Fibroblast of the conjunctiva (primary cell): ENCODE results near the gene MYL11.

Experiments
- DNase-seq: peaks from one replicate; pipeline ENCODE4 v3.0.0-alpha.2; 2010; ENCODE audit warnings: low read depth

MYL11 gene

DNA sequence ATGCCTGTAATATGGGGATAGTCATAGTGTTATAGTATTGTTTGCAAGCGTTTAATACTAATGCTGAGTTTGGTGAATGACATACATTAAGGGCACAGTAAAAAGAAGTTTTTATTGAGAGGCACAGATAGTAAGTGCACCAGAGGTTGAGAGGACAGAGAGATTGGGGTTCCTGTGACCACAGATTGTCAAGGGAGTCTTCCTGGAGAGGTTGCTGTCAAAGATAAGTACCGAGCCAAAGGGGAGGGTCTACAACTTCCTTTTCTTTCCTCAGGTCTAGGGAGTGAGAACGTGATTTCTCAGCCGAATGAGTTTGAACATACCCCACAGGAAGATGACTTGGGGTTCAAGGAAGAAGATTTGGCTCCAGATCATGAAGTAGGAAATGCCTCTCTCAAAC is 22.5 kb downstream of the MYL11 start:
- no peak for DNase-seq

GRCh38 chr16:30397776-30398660 is 23.4 kb downstream of the MYL11 start:
- no peak for DNase-seq

GRCh38 chr16:30398661-30399434 is 24.2 kb downstream of the MYL11 start:
- DNase-seq = no peak

DNA sequence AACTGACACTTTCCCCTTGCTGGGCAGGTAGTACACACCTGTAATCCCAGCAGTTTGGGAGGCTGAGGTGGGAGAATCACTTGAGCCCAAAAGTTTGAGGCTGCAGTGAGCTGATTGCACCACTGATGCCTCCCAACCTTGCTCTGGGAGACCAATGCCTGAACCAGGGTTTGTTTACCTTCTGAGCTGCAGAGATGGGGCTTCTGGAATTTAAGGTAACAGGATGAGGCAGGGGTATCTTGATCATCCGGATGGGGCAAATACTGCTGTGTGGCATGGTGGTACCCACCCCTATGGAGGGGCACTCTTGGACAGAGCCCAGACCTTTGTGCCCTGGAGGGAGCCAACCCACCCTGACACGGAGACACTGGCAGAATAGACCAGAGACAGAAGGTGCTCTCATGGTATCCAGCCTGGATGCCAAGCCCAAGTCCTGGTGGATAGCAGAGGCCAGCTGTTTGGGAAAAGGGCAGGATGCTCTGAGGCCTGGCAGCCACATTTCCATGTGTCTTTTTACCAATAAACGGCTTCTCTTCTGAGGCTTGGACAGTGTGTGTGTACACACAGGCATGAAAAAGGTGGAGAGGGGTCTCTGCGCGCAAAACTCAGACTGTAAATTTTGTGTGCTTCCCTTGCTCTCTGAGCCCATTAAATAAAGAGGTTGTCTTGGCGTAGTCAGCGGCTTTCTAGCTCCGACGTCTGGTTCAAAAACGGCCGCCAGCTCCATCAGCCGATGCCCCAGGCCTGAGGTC is 25.0 kb downstream of the MYL11 start:
- DNase-seq = no peak

GRCh38 chr16:30401768-30402425 is 27.3 kb downstream of the MYL11 start:
- DNase-seq = no peak

DNA sequence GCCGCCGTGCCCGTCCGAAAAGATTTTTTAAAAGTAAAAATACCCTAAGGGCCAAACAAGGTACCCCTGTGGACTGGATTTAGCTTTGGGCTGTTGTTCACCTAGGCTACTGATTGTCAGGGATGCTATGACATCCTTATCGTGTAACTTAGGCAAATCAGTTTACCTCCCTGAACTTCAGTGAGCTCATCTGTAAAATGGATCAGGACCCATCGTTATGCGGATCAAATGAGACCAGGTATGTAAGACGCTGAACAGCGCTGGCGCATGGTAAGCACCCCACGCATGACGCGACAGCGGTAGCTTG is 32.1 kb downstream of the MYL11 start:
- no peak for DNase-seq

GRCh38 chr16:30407102-30407803 is 32.7 kb downstream of the MYL11 start, which contains the start of gene ZNF771:
TSS of gene ZNF771 (plus strand) at chr16:30407606. CDS start at chr16:30408054, 448 bp downstream.
- peak; percentile 72 for DNase-seq

GRCh38 chr16:30407804-30408534 is 33.4 kb downstream of the MYL11 start:
- DNase-seq = peak; percentile 12

DNA sequence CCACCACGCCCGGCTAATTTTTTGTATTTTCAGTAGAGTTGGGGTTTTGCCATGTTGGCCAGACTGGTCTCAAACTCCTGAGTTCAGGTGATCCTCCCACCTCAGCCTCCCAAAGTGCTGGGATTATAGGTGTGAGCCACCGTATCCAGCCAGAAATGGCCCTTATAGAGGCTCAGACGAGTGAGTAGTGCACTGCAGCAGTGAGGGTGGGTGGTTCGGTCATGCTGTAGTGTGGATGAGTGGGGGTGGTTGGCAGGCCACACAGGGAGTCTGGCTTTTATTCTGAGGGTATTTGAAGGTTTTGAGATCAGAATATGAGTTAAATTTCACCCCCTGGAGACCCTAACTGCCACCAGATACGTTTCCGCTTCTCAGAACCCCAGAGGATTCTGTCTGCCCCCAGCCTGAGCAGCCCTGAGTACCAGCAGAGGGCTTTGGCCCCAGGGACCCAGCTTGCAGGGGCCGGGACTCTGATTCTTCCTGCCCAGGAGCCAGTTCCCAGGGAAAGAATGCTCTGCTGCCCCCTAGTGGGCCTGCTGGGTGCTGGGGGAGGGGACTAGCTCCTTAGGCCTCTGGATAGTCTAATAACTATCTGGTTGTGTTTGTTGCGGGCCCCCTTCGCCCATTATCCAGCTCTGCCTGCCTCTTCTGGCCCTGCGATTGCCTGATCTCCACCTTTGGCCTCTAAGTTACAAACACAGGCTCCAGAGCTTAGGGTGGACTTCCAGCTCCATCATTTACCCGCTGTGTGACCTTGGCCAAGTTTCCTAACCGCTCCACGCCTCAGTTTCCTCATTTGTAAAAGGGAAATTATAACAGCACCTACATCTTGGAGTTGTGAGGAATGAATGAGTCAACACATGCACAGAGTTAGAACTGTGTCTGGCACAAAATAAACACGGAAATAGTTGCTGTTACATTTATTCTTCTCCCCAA is 34.8 kb downstream of the MYL11 start:
- DNase-seq = peak; percentile 66

GRCh38 chr16:30413112-30413806 is 38.7 kb downstream of the MYL11 start:
- no peak for DNase-seq

- no peak for DNase-seq
Measured at GRCh38 chr16:30414159-30414558, 39.6 kb downstream of the MYL11 start.

DNA sequence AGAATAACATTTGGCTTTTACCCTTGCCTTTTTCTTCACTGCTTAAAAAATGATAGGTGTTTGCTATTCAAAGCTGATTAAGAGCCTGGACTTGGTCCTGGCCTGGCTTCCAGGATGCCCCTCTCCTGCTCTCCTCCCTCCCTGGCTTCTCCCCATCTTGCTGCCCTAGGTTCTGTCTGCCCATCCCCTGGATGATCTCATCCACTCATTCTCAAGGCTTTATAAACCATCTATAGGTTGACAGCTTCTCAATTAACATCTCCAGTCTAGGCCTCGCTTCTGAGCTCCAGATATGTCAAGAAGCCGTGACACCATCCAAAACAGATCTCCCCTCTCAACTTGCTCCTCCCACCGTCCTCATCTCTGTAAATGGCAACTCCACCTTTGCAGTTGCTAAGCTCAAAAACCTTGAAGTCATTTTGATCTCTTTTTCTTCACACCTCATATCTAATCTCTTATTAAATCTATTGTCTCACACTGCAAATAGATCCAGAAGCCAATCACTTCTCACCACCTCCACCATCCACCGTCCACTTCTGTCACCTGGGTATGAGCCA is 41.5 kb downstream of the MYL11 start:
- DNase-seq = no peak

DNA sequence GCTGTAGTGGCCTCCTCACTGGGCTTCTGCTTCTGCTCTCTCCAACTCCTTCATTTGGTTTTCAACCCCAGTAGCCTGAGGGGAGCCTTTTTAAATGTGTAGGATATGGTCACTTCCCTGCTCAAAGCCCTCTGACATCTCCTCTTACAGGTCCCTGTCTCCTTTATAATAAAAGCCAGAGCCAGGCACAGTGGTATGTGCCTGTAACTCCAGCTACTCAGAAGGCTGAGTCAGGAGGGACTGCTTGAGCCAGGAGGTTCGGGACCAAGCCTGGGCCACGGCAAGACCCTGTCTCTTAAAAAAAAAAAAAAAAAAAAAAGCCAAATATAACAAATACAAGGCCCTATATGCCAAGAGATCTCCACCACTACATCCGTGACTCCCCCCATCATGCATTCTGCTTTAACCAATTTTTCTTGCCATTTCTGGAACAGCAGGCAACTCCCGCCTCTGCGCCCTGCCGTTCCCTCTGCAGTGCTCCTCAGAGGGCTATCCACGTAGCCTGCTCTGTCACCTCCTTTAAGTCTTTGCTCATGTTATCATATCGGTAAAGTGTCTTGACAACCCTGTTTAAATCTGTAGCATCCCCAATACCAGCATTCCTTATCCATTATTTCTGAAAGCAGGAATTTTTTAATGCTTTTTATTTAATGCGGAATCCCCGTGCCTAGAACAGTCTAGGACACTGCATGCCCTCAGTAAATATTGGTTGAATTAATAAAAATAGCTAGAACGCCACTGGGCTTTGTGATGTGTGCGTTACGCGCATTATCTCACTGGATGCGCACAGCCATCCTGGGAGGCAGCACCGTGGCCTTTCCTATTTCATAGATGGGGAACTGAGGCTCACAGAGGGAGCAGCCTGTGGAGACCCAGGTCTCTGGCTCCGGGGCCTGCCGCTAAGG is 42.3 kb downstream of the MYL11 start:
- DNase-seq = no peak

GRCh38 chr16:30417529-30418349 is 43.1 kb downstream of the MYL11 start:
- peak; percentile 83 for DNase-seq

DNA sequence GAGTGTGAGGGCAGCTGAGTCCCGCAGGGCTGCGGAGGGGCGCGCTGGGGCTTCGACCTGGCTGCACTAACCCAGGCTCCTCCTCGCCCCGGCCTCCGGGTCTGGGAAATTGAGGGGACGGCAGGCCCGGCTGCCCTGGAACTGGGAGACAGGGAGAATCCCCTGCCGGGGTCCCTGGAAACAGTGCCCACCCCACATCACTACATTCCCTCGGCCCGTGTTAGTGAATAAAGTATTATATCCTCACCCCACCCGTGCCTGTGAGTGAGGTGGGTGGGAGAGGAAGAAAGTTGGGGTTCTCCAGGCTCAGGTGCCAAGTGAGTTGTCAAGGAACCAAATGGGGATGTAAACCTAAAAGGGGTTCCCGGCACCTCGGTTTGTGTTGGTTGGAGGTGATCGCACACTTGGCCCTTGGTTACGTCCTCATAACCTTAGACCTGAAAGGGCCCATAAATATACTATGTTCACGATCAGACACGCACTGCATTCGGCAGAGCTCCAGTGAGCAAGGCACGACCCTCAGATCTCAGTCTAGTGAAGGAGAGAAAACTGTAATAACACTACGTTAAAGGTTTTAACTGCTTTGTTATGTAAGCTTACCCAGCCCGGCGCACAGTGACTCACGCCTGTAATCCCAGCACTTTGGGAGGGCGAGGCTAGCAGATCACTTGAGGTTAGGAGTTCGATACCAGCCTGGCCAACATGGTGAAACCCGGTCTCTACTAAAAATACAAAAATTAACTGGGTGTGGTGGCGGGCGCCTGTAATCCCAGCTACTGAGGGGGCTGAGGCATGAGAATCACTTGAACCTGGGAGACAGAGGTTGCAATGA is 44.0 kb downstream of the MYL11 start:
- DNase-seq = no peak

DNA sequence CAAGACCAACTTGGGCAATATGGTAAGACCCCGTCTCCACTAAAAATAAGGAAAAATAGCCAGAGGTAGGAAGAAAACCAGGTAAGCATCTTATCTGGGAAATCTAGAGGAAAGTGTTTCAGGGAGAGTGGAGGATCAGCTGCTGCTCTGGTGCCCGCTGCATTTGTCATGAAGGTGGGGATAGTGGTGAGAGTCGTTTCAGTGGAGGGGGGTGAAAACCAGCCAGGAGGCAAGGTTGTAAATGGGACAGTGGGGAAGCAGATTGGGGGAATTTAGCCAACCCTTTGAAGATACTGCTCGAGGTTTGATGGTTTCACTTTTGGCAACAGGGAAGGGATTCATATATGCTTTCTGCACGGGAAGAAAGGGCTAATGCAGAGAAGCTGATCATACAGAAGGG is 46.4 kb downstream of the MYL11 start:
- DNase-seq = no peak
